ENCODE data around the gene PTHLH.

The PTHLH gene

GRCh38 chr12:27969624-27970400, 2.7 kb downstream of the PTHLH start:
- no peak for DNase-seq (ENCODE audit: low spot score)
- TF ChIP-seq, protein P1, sequence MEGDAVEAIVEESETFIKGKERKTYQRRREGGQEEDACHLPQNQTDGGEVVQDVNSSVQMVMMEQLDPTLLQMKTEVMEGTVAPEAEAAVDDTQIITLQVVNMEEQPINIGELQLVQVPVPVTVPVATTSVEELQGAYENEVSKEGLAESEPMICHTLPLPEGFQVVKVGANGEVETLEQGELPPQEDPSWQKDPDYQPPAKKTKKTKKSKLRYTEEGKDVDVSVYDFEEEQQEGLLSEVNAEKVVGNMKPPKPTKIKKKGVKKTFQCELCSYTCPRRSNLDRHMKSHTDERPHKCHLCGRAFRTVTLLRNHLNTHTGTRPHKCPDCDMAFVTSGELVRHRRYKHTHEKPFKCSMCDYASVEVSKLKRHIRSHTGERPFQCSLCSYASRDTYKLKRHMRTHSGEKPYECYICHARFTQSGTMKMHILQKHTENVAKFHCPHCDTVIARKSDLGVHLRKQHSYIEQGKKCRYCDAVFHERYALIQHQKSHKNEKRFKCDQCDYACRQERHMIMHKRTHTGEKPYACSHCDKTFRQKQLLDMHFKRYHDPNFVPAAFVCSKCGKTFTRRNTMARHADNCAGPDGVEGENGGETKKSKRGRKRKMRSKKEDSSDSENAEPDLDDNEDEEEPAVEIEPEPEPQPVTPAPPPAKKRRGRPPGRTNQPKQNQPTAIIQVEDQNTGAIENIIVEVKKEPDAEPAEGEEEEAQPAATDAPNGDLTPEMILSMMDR (IDR thresholded peaks at IDR 0.05), result no peak
- Histone ChIP-seq H3K27ac (peak overlapping the region; percentile 43 to 64), H3K4me3 (peak overlapping the region; percentile 84)

DNA sequence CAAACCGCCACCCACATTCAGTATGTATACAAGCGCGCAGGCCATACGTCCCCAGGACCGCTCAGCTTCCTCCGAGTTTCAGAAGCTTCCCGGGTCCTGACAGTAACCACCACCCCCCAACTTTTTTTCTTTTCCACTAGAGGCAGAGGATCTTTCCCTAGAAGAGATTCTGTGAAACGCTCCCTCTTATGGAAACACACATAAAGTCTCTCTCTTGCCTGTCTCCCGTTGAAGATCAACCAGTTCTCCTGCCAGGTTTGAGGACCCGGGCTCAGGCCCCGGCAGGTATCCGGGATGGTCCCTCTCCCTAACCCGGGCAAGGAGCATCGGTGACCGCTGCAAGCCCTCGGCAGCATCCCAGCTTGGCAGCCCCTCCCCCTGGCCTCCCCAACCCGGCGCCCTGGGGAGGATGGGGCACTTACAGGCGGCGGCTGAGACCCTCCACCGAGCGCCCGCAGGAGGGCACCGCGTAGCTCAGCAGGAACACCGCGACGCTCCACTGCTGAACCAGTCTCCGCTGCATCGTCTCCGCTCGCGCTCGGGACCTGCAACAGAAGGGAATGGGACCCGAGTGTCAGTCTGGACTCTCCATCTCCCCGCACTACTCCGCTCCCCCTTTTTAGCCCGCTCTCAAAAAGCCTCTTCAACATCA, 3.4 kb downstream of the PTHLH start:
- peak overlapping the region in 1 of 2 donors; percentile 63 for H3K27ac ChIP-seq
- DNase-seq (ENCODE audit: low spot score), result no peak
- peak overlapping the region; percentile 84 for H3K4me3 ChIP-seq
- TF ChIP-seq, protein P1 (IDR thresholded peaks at IDR 0.05), result no peak

DNA sequence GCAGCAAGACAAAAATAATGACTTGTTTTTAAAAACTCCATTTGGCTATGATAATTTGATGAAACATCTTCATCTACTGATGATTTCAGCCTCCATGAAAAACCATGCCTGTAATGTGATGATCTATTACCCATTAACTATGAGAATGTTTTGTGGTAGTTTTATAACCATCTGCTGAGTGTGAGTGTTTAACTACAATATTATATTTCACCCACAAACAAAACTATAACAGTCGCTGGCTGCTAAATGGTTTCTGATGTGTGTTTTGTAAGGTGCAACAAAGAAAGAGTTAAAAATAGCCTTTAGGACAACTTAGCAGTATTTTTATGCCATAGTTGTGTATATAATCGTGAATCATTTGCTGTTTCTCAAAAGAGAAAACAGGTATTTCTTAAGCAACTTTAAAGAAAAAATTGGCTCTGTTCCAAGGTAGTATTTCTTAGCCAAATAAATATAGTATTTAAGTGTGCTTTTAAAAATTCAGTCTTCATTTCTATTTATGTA, 4.9 kb downstream of the PTHLH start:
- no peak for DNase-seq (ENCODE audit: low spot score)

DNA sequence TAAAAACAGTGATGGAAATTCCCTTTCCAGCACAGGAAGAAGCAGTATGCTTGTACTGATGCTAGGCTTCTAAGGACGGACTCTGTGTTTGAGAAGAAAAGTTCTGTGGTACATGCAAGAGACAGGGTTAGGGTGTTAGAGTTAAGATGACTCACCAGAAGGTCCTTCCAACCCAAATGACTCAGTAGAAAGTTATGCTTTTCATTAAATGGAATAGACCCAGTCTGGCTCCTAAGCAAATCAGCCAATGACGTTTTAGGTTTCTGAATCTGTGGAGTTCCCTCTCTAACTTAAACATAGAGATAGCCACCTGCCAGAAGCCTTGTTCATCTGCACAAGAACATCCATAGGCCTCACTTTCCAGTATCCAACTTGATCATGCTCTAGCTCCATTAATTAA, 5.7 kb downstream of the PTHLH start:
- H3K4me3 ChIP-seq, result no peak overlapping the region
- H3K27ac ChIP-seq, result no peak overlapping the region
- TF ChIP-seq, protein P1 (IDR thresholded peaks at IDR 0.05), result no peak
- no peak for DNase-seq (ENCODE audit: low spot score)

More for the DNA sequence above, 4.9 kb downstream of the PTHLH start:
- Histone ChIP-seq H3K4me3 (no peak overlapping the region), H3K27ac (no peak overlapping the region)
- TF ChIP-seq, protein P1 (IDR thresholded peaks at IDR 0.05), result no peak

GRCh38 chr12:27965966-27966365, 6.6 kb downstream of the PTHLH start:
- H3K27ac ChIP-seq, result no peak overlapping the region
- TF ChIP-seq, protein P1 (IDR thresholded peaks at IDR 0.05), result no peak
- H3K4me3 ChIP-seq, result no peak overlapping the region
- no peak for DNase-seq (ENCODE audit: low spot score)

DNA sequence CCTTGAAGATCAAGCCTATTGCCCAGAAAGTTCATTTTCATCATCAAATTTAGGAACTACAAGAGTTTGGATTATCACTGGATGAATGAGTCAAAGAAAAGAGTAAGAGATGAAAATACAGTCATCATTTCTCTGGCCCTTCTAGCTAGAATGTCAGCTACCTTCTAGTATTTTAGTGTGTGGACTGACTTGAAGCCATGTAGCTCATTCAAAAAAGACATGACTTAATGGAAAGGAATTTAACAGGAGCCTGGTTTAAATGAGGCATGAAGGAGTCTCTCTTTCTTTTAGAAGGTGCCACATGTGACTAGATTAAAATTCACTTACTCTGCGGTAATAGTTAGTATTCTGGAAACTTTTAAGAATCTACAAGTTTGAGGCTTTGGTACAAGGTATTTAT, 7.1 kb downstream of the PTHLH start:
- DNase-seq (ENCODE audit: low spot score), result no peak
- TF ChIP-seq, protein P1 (IDR thresholded peaks at IDR 0.05), result no peak
- no peak overlapping the region for H3K4me3 ChIP-seq
- H3K27ac ChIP-seq, result no peak overlapping the region

Data from coronary artery (tissue), 2 donors.